Endothelial cell of hepatic sinusoid (primary cell): ENCODE results near the gene EIF4G3.
"Not testable (repeated sequence)": the region's sequence is repeated elsewhere in the genome, so short reads cannot be mapped to it uniquely, and the experiment has no call there.

Experiments used
- in situ Hi-C: cut with HindIII; loops from 2 replicates; pipeline ENCODE4 v1.10.0; 2017; ENCODE audit warnings: low sequenced_read_pairs

The EIF4G3 gene

GRCh38 chr1:20900056-20900455 is 276.6 kb downstream of the EIF4G3 start:
- in situ Hi-C loops, result no loop called here

GRCh38 chr1:20899154-20899972 is 277.3 kb downstream of the EIF4G3 start:
- in situ Hi-C loops, result no loop called here

- in situ Hi-C loops, result no loop called here
Observed at GRCh38 chr1:20896826-20897225, 279.9 kb downstream of the EIF4G3 start.

- in situ Hi-C loops, result no loop called here
Observed at GRCh38 chr1:20893931-20894330, 282.8 kb downstream of the EIF4G3 start.

- in situ Hi-C loops, result no loop called here
Observed at GRCh38 chr1:20891091-20891490, 285.6 kb downstream of the EIF4G3 start.

GRCh38 chr1:20887246-20887645 is 289.5 kb downstream of the EIF4G3 start:
- in situ Hi-C loops, result no loop called here

GRCh38 chr1:20885121-20885520 is 291.6 kb downstream of the EIF4G3 start:
- in situ Hi-C loops, result no loop called here

GRCh38 chr1:20884513-20884912 is 292.2 kb downstream of the EIF4G3 start:
- in situ Hi-C loops, result no loop called here

GRCh38 chr1:20883766-20884165 is 292.9 kb downstream of the EIF4G3 start:
- in situ Hi-C loops, result no loop called here

GRCh38 chr1:20882837-20883236 is 293.9 kb downstream of the EIF4G3 start:
- in situ Hi-C loops, result no loop called here

- in situ Hi-C loops, result no loop called here
Observed at GRCh38 chr1:20878799-20879198, 297.9 kb downstream of the EIF4G3 start.

GRCh38 chr1:20875198-20875973 is 301.3 kb downstream of the EIF4G3 start:
- in situ Hi-C loops, result no loop called here

GRCh38 chr1:20873311-20873710 is 303.4 kb downstream of the EIF4G3 start:
- in situ Hi-C loops, result no loop called here

- in situ Hi-C loops, result no loop called here
Observed at GRCh38 chr1:20871419-20871818, 305.3 kb downstream of the EIF4G3 start.

- in situ Hi-C loops, result no loop called here
Observed at GRCh38 chr1:20870718-20871117, 306.0 kb downstream of the EIF4G3 start.

GRCh38 chr1:20868263-20868662 is 308.4 kb downstream of the EIF4G3 start:
- in situ Hi-C loops, result no loop called here

- in situ Hi-C loops, result no loop called here
Observed at GRCh38 chr1:20867847-20868246, 308.9 kb downstream of the EIF4G3 start.

- in situ Hi-C loops, result no loop called here
Observed at GRCh38 chr1:20867062-20867461, 309.6 kb downstream of the EIF4G3 start.

GRCh38 chr1:20865001-20865400 is 311.7 kb downstream of the EIF4G3 start:
- in situ Hi-C loops, result no loop called here

GRCh38 chr1:20854529-20854928 is 322.2 kb downstream of the EIF4G3 start:
- in situ Hi-C loops, result no loop called here

- in situ Hi-C loops, result not testable (repeated sequence)
Observed at GRCh38 chr1:20851791-20852190, 324.9 kb downstream of the EIF4G3 start.

- in situ Hi-C loops, result no loop called here
Observed at GRCh38 chr1:20850021-20850420, 326.7 kb downstream of the EIF4G3 start.
